ENCODE data around the gene FHOD3.

The FHOD3 gene

GRCh38 chr18:36625386-36625785 is 327.9 kb downstream of the FHOD3 start:
- no peaks in the 10 kb centered on the region for H3K9me3 ChIP-seq (ENCODE audit: insufficient read depth, low read depth, low read length)
- no peaks in the 10 kb centered on the region for H4K20me1 ChIP-seq (ENCODE audit: insufficient read depth, low read length, poor library complexity, severe bottlenecking)
- TF ChIP-seq EZH2phosphoT487 (IDR thresholded peaks at IDR 0.05; ENCODE audit: borderline replicate concordance): no peak
- TF ChIP-seq CTCF (conservative IDR thresholded peaks at IDR 0.05; ENCODE audit: low read length): no peak
- no peak overlapping the region for H3K4me2 ChIP-seq (ENCODE audit: low read depth, low read length, poor library complexity, severe bottlenecking)
- H3K79me2 ChIP-seq (ENCODE audit: insufficient read depth, low read length): no peaks in the 10 kb centered on the region
- no peaks in the 10 kb centered on the region for H3K9me2 ChIP-seq (replicated peaks; ENCODE audit: low read depth, low read length)
- H3K9ac ChIP-seq (ENCODE audit: low read depth, low read length, poor library complexity, severe bottlenecking): no peak overlapping the region
- H2AFZ ChIP-seq (ENCODE audit: low read length): no peak overlapping the region
- no peaks in the 10 kb centered on the region for H3K36me3 ChIP-seq (ENCODE audit: insufficient read depth, low read length)
- no peaks in the 10 kb centered on the region for H3K27me3 ChIP-seq (ENCODE audit: insufficient read depth, low read length, poor library complexity, severe bottlenecking)
- no peak overlapping the region for H3K4me3 ChIP-seq (ENCODE audit: low read length, poor library complexity, severe bottlenecking)
- H3K4me1 ChIP-seq (ENCODE audit: insufficient read depth, low read length, poor library complexity, severe bottlenecking): no peaks in the 10 kb centered on the region
- no peaks in the 10 kb centered on the region for H3F3A ChIP-seq (ENCODE audit: low read depth)

GRCh38 chr18:36627637-36628036 is 330.1 kb downstream of the FHOD3 start:
- H4K20me1 ChIP-seq (ENCODE audit: insufficient read depth, low read length, poor library complexity, severe bottlenecking): no peaks in the 10 kb centered on the region
- H2AFZ ChIP-seq (ENCODE audit: low read length): no peak overlapping the region
- no peak overlapping the region for H3K4me3 ChIP-seq (ENCODE audit: low read length, poor library complexity, severe bottlenecking)
- H3K9ac ChIP-seq (ENCODE audit: low read depth, low read length, poor library complexity, severe bottlenecking): no peak overlapping the region
- no peaks in the 10 kb centered on the region for H3K9me2 ChIP-seq (replicated peaks; ENCODE audit: low read depth, low read length)
- TF ChIP-seq CTCF (conservative IDR thresholded peaks at IDR 0.05; ENCODE audit: low read length): no peak
- no peak for TF ChIP-seq EZH2phosphoT487 (IDR thresholded peaks at IDR 0.05; ENCODE audit: borderline replicate concordance)
- no peaks in the 10 kb centered on the region for H3K79me2 ChIP-seq (ENCODE audit: insufficient read depth, low read length)
- no peaks in the 10 kb centered on the region for H3K27me3 ChIP-seq (ENCODE audit: insufficient read depth, low read length, poor library complexity, severe bottlenecking)
- no peaks in the 10 kb centered on the region for H3F3A ChIP-seq (ENCODE audit: low read depth)
- no peaks in the 10 kb centered on the region for H3K4me1 ChIP-seq (ENCODE audit: insufficient read depth, low read length, poor library complexity, severe bottlenecking)
- no peak overlapping the region for H3K4me2 ChIP-seq (ENCODE audit: low read depth, low read length, poor library complexity, severe bottlenecking)
- no peaks in the 10 kb centered on the region for H3K9me3 ChIP-seq (ENCODE audit: insufficient read depth, low read depth, low read length)
- H3K36me3 ChIP-seq (ENCODE audit: insufficient read depth, low read length): no peaks in the 10 kb centered on the region

- H4K20me1 ChIP-seq (ENCODE audit: insufficient read depth, low read length, poor library complexity, severe bottlenecking): no peaks in the 10 kb centered on the region
- no peaks in the 10 kb centered on the region for H3K27me3 ChIP-seq (ENCODE audit: insufficient read depth, low read length, poor library complexity, severe bottlenecking)
- no peaks in the 10 kb centered on the region for H3K9me2 ChIP-seq (replicated peaks; ENCODE audit: low read depth, low read length)
- no peaks in the 10 kb centered on the region for H3F3A ChIP-seq (ENCODE audit: low read depth)
- no peak overlapping the region for H3K4me3 ChIP-seq (ENCODE audit: low read length, poor library complexity, severe bottlenecking)
- H3K4me1 ChIP-seq (ENCODE audit: insufficient read depth, low read length, poor library complexity, severe bottlenecking): no peaks in the 10 kb centered on the region
- H3K9ac ChIP-seq (ENCODE audit: low read depth, low read length, poor library complexity, severe bottlenecking): no peak overlapping the region
- TF ChIP-seq CTCF (conservative IDR thresholded peaks at IDR 0.05; ENCODE audit: low read length): no peak
- TF ChIP-seq EZH2phosphoT487 (IDR thresholded peaks at IDR 0.05; ENCODE audit: borderline replicate concordance): no peak
- H3K4me2 ChIP-seq (ENCODE audit: low read depth, low read length, poor library complexity, severe bottlenecking): no peak overlapping the region
- no peaks in the 10 kb centered on the region for H3K9me3 ChIP-seq (ENCODE audit: insufficient read depth, low read depth, low read length)
- no peaks in the 10 kb centered on the region for H3K36me3 ChIP-seq (ENCODE audit: insufficient read depth, low read length)
- H2AFZ ChIP-seq (ENCODE audit: low read length): no peak overlapping the region
- no peaks in the 10 kb centered on the region for H3K79me2 ChIP-seq (ENCODE audit: insufficient read depth, low read length)
Measured at GRCh38 chr18:36628435-36629137, 331.1 kb downstream of the FHOD3 start.
